ENCODE results near the gene SLCO3A1.

- TF ChIP-seq CTCF (IDR thresholded peaks at IDR 0.05) (no peak), POLR2A (IDR thresholded peaks at IDR 0.05) (no peak)
Observed at GRCh38 chr15:91949361-91949760, 95.9 kb downstream of the SLCO3A1 start.

All from adrenal gland (tissue), 5 donors.